ENCODE results near the gene ZNF829. TPM values are rescaled to one million over a fixed set of nuclear protein-coding genes. Genes with fewer than 3 reads are reported as not detected.

ZNF829 gene
- 2.0 TPM for polyA plus RNA-seq (2012; ENCODE audit: insufficient read depth, insufficient read length, low read depth)

GRCh38 chr19:36915992-36916830, at the start of gene ZNF829, which contains the start of gene ZNF568:
Gene ZNF829, minus strand, starts transcription at chr19:36916291. Its CDS starts 1,124 bp downstream, at chr19:36915167.
Gene ZNF568, plus strand, starts transcription at chr19:36916332. Its CDS starts 6,439 bp downstream, at chr19:36922771.
- DNase-seq, result peak; percentile 95
- H3K27me3 ChIP-seq, result no peaks in the 10 kb centered on the region
- no peaks in the 10 kb centered on the region for H3K9me3 ChIP-seq
- TF ChIP-seq CTCF (IDR thresholded peaks at IDR 0.05; ENCODE audit: low read depth, low read length), result peak; percentile 73
- peaks cover 6% of the 10 kb centered on the region; the same call in 1 of the 2 replicates for H3K36me3 ChIP-seq
- H3K4me3 ChIP-seq (ENCODE audit: low read depth, low read length), result peak within 1 kb of the TSS; percentile 94
- H3K4me1 ChIP-seq, result no peaks in the 10 kb centered on the region

- Histone ChIP-seq H3K9me3 (no peaks in the 10 kb centered on the region), H3K4me3 (ENCODE audit: low read depth, low read length) (no peak overlapping the region)
- DNase-seq, result peak; percentile 36
These were observed 47.2 kb upstream of the ZNF829 start for GRCh38 chr19:36963280-36963679.

GRCh38 chr19:36962346-36962745, 46.3 kb upstream of the ZNF829 start:
- no peak for TF ChIP-seq CTCF (IDR thresholded peaks at IDR 0.05; ENCODE audit: low read depth, low read length)
- H3K9me3 ChIP-seq, result no peaks in the 10 kb centered on the region
- no peaks in the 10 kb centered on the region for H3K36me3 ChIP-seq
- H3K4me1 ChIP-seq, result no peaks in the 10 kb centered on the region
- no peak for DNase-seq
- H3K4me3 ChIP-seq (ENCODE audit: low read depth, low read length), result no peak overlapping the region
- no peaks in the 10 kb centered on the region for H3K27me3 ChIP-seq

More at GRCh38 chr19:36963280-36963679, 47.2 kb upstream of the ZNF829 start:
- no peaks in the 10 kb centered on the region for H3K27me3 ChIP-seq
- H3K36me3 ChIP-seq, result no peaks in the 10 kb centered on the region
- TF ChIP-seq CTCF (IDR thresholded peaks at IDR 0.05; ENCODE audit: low read depth, low read length), result no peak
- H3K4me1 ChIP-seq, result no peaks in the 10 kb centered on the region

- Histone ChIP-seq H3K4me1 (no peaks in the 10 kb centered on the region), H3K9me3 (no peaks in the 10 kb centered on the region; the same call in none of the 2 replicates), H3K36me3 (no peaks in the 10 kb centered on the region; the same call in 1 of the 2 replicates), H3K4me3 (ENCODE audit: low read depth, low read length) (no peak overlapping the region), H3K27me3 (no peaks in the 10 kb centered on the region)
- no peak for DNase-seq
- no peak for TF ChIP-seq CTCF (IDR thresholded peaks at IDR 0.05; ENCODE audit: low read depth, low read length)
These were observed 34.4 kb upstream of the ZNF829 start for GRCh38 chr19:36950335-36951119.

- Histone ChIP-seq H3K9me3 (no peaks in the 10 kb centered on the region), H3K4me3 (ENCODE audit: low read depth, low read length) (no peak overlapping the region), H3K4me1 (no peaks in the 10 kb centered on the region), H3K27me3 (no peaks in the 10 kb centered on the region), H3K36me3 (no peaks in the 10 kb centered on the region)
- no peak for DNase-seq
- peak; percentile 30; the same call in 1 of the 2 replicates for TF ChIP-seq CTCF (IDR thresholded peaks at IDR 0.05; ENCODE audit: low read depth, low read length)
These were observed 23.1 kb upstream of the ZNF829 start for GRCh38 chr19:36939153-36939552.
